ENCODE results near the gene EPB41L2. TPM values are rescaled to one million over a fixed set of nuclear protein-coding genes. Genes with fewer than 3 reads are reported as not detected.

EPB41L2 gene
- total and polyA plus RNA-seq, 2 experiments from 2014 or later = 76.2 to 91.7 TPM

DNA sequence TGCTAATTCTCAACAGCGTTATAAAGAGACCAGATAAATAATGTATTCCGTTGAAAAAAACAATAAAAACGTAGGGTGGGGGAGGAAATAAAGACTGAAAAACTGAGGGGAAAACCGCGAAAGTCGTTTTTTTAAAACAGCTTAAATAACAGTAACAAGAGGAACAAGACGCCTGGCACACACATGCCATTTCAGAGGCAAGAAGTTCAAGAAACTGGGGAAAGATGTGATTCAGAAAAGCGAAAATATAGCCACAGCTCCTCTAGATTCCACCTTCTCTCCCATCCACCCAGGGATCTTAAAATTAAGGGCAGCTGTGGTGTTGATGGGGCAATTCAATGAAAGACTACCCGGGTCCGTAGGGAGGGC, 1.3 kb downstream of the EPB41L2 start:
- Mint-ChIP-seq H3K27ac (no peak overlapping the region), H3K4me3 (peak overlapping the region; percentile 89), H3K27me3 (ENCODE audit: insufficient read depth, low read depth, poor library complexity) (no peaks in the 10 kb centered on the region), H3K9me3 (no peaks in the 10 kb centered on the region), H3K36me3 (ENCODE audit: low read depth) (peaks cover 3% of the 10 kb centered on the region; the same call in 2 of the 3 replicates), H3K4me1 (peaks cover 29% of the 10 kb centered on the region)
- no peak for TF ChIP-seq NANOG (IDR thresholded peaks at IDR 0.05; ENCODE audit: borderline replicate concordance)
- TF ChIP-seq EZH2 (IDR thresholded peaks at IDR 0.05; ENCODE audit: low read depth, unreplicated experiment) = no peak
- TF ChIP-seq ZNF114 (CRISPR knock-in tag; IDR thresholded peaks at IDR 0.05) = no peak
- TF ChIP-seq REST (IDR thresholded peaks at IDR 0.05; ENCODE audit: unreplicated experiment) = no peak
- no peak for TF ChIP-seq EZH2phosphoT487 (IDR thresholded peaks at IDR 0.05; ENCODE audit: unreplicated experiment)
- no peak for TF ChIP-seq ZNF462 (CRISPR knock-in tag; IDR thresholded peaks at IDR 0.05)
- TF ChIP-seq CTCF (conservative IDR thresholded peaks at IDR 0.05; ENCODE audit: low read depth in 2 of 2) = no peak
- Histone ChIP-seq H3K27me3 (ENCODE audit: insufficient read depth) (peaks cover 23% of the 10 kb centered on the region), H3K27ac (ENCODE audit: low read depth) (no peak overlapping the region), H3F3A (replicated peaks; ENCODE audit: low read depth) (peaks cover 3% of the 10 kb centered on the region; the same call in 1 of the 2 replicates), H2AFZ (0 out of 2 replicates have a peak overlapping the region, but pooled peaks have one; percentile 76), H3K4me3 (peak overlapping the region; percentile 81), H3K4me2 (peak overlapping the region; percentile 87), H3K9me2 (ENCODE audit: insufficient read depth) (no peaks in the 10 kb centered on the region), H4K20me1 (replicated peaks; ENCODE audit: insufficient read depth) (peaks cover 3% of the 10 kb centered on the region; the same call in 1 of the 2 replicates), H3K79me2 (replicated peaks; ENCODE audit: insufficient read depth) (peaks cover 55% of the 10 kb centered on the region), H3K4me1 (ENCODE audit: insufficient read depth) (peaks cover 24% of the 10 kb centered on the region), H3K36me3 (ENCODE audit: insufficient read depth) (no peaks in the 10 kb centered on the region)
- ATAC-seq (no peak), DNase-seq (ENCODE audit: low spot score) (no peak)

Data from GM23338 (cell line).